A549 (cell line): ENCODE results near the gene SIAH3.

Experiments used
- CTCF ChIP-seq: fragments of >200 bp; sonication (Bioruptor Twin); formaldehyde crosslinking; IDR thresholded peaks from 3 replicates; pipeline ENCODE4 v1.5.1; 2016
- MAX ChIP-seq: IDR thresholded peaks from 2 replicates; pipeline ENCODE4 v1.6.1; 2012
- REST ChIP-seq: fragments of 200-600 bp; sonication (generic); IDR thresholded peaks from 2 replicates; pipeline ENCODE4 v1.6.1; 2016; ENCODE audit warnings: antibody characterized with exemption, mild to moderate bottlenecking, moderate library complexity

GRCh38 chr13:45852494-45852893 is 941 bp upstream of the SIAH3 start:
- TF ChIP-seq CTCF (no peak), REST (no peak), MAX (no peak)
